ENCODE results near the gene LDHD. TPM values are rescaled to one million over a fixed set of nuclear protein-coding genes. Genes with fewer than 3 reads are reported as not detected.

The LDHD gene
- total and polyA plus RNA-seq, 2 of the 13 experiments (the other 11 are each of a cell fraction or from before 2014, with no cell fraction given) = 9.1 to 9.8 TPM

GRCh38 chr16:75148311-75149195 is 32.0 kb upstream of the LDHD start, which contains the start of gene ZFP1 (continued):
- TF ChIP-seq ZNF609 (CRISPR knock-in tag; IDR thresholded peaks at IDR 0.05; ENCODE audit: borderline replicate concordance) (peak; percentile 57; the same call in 1 of the 2 replicates), HBP1 (CRISPR knock-in tag; IDR thresholded peaks at IDR 0.05; ENCODE audit: low read depth) (0 out of 2 replicates have a peak, but pooled peaks have one; percentile 31), KAT7 (CRISPR knock-in tag; IDR thresholded peaks at IDR 0.05; ENCODE audit: borderline replicate concordance) (peak; percentile 96), KAT8 (CRISPR knock-in tag; IDR thresholded peaks at IDR 0.05) (peak; percentile 93), HNRNPUL1 (IDR thresholded peaks at IDR 0.05; ENCODE audit: low read depth, low read length) (no peak), ZSCAN29 (CRISPR knock-in tag; conservative IDR thresholded peaks at IDR 0.05) (no peak), ESRRA (CRISPR knock-in tag; IDR thresholded peaks at IDR 0.05; ENCODE audit: low read depth) (peak; percentile 55), AHR (CRISPR knock-in tag; IDR thresholded peaks at IDR 0.05) (peak; percentile 94; the same call in 1 of the 2 replicates), ZNF572 (CRISPR knock-in tag; IDR thresholded peaks at IDR 0.05) (no peak; the same call in 1 of the 2 replicates), ZNF18 (CRISPR knock-in tag; IDR thresholded peaks at IDR 0.05; ENCODE audit: insufficient replicate concordance) (no peak), ZNF709 (CRISPR knock-in tag; IDR thresholded peaks at IDR 0.05) (peak; percentile 91), ZNF362 (CRISPR knock-in tag; IDR thresholded peaks at IDR 0.05; ENCODE audit: borderline replicate concordance) (peak; percentile 29; the same call in 1 of the 2 replicates), ZNF768 (CRISPR knock-in tag; IDR thresholded peaks at IDR 0.05) (peak; percentile 85), KLF15 (CRISPR knock-in tag; IDR thresholded peaks at IDR 0.05; ENCODE audit: borderline replicate concordance) (peak; percentile 78), SP4 (CRISPR knock-in tag; IDR thresholded peaks at IDR 0.05) (peak; percentile 85), ZNF274 (CRISPR knock-in tag; IDR thresholded peaks at IDR 0.05) (peak; percentile 97), ATF7 (IDR thresholded peaks at IDR 0.05) (no peak), ATF7 (CRISPR knock-in tag; IDR thresholded peaks at IDR 0.05) (peak; percentile 62; the same call in 1 of the 2 replicates), MIER3 (CRISPR knock-in tag; IDR thresholded peaks at IDR 0.05; ENCODE audit: borderline replicate concordance) (peak; percentile 86; the same call in 1 of the 2 replicates), NCOA1 (CRISPR knock-in tag; IDR thresholded peaks at IDR 0.05) (no peak; the same call in 1 of the 2 replicates)
